ENCODE results near the gene ROBO2.

DNA sequence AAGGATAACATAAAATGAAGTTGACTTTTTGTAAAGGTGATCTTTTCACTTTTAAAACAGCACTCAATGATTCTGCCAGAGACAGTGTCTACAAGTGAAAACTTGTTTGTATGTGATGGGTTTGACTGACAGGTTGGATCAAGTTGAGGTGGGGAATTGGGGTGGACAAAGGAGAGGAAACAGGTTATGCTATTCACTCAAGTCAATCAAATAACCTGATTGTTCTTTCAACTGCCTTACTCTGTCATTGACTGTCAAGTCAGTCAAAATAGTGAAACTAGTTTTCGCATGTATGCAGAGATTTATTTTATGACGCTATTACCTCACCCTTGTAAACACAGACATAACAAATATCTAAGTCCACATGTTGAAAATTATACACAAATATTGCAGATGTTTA lies 187.7 kb downstream of the ROBO2 start:
- TF ChIP-seq, protein P1, sequence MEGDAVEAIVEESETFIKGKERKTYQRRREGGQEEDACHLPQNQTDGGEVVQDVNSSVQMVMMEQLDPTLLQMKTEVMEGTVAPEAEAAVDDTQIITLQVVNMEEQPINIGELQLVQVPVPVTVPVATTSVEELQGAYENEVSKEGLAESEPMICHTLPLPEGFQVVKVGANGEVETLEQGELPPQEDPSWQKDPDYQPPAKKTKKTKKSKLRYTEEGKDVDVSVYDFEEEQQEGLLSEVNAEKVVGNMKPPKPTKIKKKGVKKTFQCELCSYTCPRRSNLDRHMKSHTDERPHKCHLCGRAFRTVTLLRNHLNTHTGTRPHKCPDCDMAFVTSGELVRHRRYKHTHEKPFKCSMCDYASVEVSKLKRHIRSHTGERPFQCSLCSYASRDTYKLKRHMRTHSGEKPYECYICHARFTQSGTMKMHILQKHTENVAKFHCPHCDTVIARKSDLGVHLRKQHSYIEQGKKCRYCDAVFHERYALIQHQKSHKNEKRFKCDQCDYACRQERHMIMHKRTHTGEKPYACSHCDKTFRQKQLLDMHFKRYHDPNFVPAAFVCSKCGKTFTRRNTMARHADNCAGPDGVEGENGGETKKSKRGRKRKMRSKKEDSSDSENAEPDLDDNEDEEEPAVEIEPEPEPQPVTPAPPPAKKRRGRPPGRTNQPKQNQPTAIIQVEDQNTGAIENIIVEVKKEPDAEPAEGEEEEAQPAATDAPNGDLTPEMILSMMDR (conservative IDR thresholded peaks at IDR 0.05 in 1 of 2, IDR thresholded peaks at IDR 0.05 in 1 of 2; ENCODE audit: extremely low read depth in 1 of 2, insufficient read depth in 1 of 2, low read depth in 1 of 2, low read length in 2 of 2), result no peak
- TF ChIP-seq EZH2 (IDR thresholded peaks at IDR 0.05; ENCODE audit: borderline replicate concordance, low read length), result no peak
